ENCODE results near the gene C1QTNF6.

C1QTNF6 gene

GRCh38 chr22:37173709-37174108 lies 14.3 kb downstream of the C1QTNF6 start:
- DNase-seq: peak; percentile 55

GRCh38 chr22:37172266-37173245 lies 15.5 kb downstream of the C1QTNF6 start:
- DNase-seq: peak; percentile 29

- DNase-seq: no peak
Observed at GRCh38 chr22:37171662-37172061, 16.4 kb downstream of the C1QTNF6 start.

GRCh38 chr22:37170689-37171405 lies 17.2 kb downstream of the C1QTNF6 start:
- peak; percentile 10 for DNase-seq

GRCh38 chr22:37169947-37170688 lies 17.9 kb downstream of the C1QTNF6 start:
- DNase-seq: peak; percentile 5

GRCh38 chr22:37169406-37169805 lies 18.6 kb downstream of the C1QTNF6 start:
- DNase-seq: no peak

- peak; percentile 37 for DNase-seq
Observed at GRCh38 chr22:37167981-37168647, 19.9 kb downstream of the C1QTNF6 start.

GRCh38 chr22:37167176-37167980 lies 20.7 kb downstream of the C1QTNF6 start:
- peak; percentile 17 for DNase-seq

GRCh38 chr22:37166675-37167066 lies 21.4 kb downstream of the C1QTNF6 start:
- DNase-seq: peak; percentile 87

- no peak for DNase-seq
Observed at GRCh38 chr22:37165940-37166674, 21.9 kb downstream of the C1QTNF6 start.

- DNase-seq: no peak
Observed at GRCh38 chr22:37165066-37165465, 23.0 kb downstream of the C1QTNF6 start.

- DNase-seq: no peak
Observed at GRCh38 chr22:37164505-37164887, 23.6 kb downstream of the C1QTNF6 start.

GRCh38 chr22:37163575-37164504 lies 24.2 kb downstream of the C1QTNF6 start:
- no peak for DNase-seq

- no peak for DNase-seq
Observed at GRCh38 chr22:37163096-37163489, 25.0 kb downstream of the C1QTNF6 start.

GRCh38 chr22:37162221-37163095 lies 25.6 kb downstream of the C1QTNF6 start:
- no peak for DNase-seq

- DNase-seq: no peak
Observed at GRCh38 chr22:37161443-37161842, 26.6 kb downstream of the C1QTNF6 start.

- no peak for DNase-seq
Observed at GRCh38 chr22:37160027-37160426, 28.0 kb downstream of the C1QTNF6 start.

- DNase-seq: no peak
Observed at GRCh38 chr22:37158963-37159290, 29.1 kb downstream of the C1QTNF6 start.

Data from right hindlimb (tissue), 1 donor.